ENCODE results near the gene MFAP3.
"Not testable (repeated sequence)": the region's sequence is repeated elsewhere in the genome, so short reads cannot be mapped to it uniquely, and the experiment has no call there.

The MFAP3 gene

DNA sequence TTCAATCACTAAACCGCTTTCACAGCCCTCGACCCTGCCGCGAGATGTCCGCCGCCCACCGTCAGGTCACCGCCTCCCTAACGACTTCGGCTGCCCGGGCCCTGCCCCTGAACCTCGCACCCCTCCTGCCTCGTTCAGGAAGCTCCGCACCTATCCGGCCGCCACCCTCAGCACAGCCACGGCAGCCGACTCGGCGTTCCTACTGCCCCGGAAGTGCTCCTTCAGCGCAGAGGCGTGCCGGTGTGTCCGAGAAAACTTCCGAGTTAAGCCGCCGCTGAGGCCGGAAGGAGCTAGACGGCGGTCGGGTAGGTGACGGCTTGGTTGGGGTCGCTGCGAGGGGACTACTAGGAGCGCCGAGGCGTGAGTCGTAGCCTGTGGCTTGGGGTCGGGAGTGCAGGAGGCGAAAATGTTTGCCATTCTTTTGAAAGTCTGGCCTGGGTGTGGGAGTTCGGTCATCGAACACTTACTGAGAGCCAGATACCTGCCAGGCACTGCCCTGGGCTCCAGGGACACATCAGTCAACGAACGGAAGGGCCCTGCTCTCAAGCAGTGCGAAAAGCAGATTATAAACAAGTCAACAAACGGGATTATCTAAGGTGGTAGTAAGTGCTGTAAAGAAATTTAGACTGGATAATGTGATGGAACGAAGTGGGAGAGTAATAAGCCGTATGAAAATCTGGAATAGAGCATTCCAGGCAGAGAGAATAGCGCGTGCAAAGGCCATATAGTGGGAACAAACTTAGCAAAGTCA is at the start of gene MFAP3, which contains the start of gene FAM114A2:
TSS of gene MFAP3 (plus strand) at position 261 of the 751 bp plus-strand sequence. CDS start 10,756 bp downstream, outside the sequence.
TSS of gene FAM114A2 (minus strand) at position 204 of the 751 bp plus-strand sequence. CDS start 3,957 bp downstream, outside the sequence.
- peak; percentile 87 for DNase-seq (ENCODE audit: low read depth)

DNA sequence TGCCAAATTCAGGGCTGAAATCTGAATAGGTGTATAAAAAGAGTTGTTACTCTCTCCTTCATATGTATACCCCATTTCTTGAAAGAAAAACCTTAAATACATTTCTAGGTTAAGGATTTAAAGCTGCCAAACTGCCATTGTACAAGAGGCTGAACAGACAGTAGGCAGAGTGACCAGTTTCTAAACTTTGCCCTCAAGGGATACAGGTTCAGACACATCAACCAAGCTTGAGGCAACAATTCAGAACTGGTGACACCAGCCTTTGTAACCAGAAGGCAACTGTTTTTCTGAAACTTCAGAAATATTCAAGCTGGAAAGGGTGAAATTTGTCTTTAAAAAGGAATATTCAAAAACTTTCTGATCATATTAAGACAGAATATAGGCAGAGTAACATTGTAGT is 47.6 kb upstream of the MFAP3 start:
- no peak for DNase-seq (ENCODE audit: low read depth)

DNA sequence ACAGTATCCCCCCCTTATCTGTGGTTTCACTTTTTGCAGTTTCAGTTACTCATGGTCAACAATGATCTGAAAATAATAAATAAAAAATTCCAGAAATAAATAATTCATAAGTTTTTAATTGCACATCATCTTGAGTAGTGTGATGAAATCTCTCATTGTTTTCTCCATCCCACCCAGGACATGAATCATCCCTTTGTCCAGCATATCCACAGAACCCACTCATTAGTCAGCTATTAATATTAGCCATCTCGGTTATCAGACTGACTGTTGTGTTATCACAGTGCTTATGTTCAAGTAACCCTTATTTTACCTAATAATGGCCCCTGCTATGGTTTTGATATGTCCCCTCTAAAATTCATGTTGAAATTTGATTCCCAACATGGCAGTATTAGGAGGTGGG is 40.8 kb upstream of the MFAP3 start:
- no peak for DNase-seq (ENCODE audit: low read depth)

DNA sequence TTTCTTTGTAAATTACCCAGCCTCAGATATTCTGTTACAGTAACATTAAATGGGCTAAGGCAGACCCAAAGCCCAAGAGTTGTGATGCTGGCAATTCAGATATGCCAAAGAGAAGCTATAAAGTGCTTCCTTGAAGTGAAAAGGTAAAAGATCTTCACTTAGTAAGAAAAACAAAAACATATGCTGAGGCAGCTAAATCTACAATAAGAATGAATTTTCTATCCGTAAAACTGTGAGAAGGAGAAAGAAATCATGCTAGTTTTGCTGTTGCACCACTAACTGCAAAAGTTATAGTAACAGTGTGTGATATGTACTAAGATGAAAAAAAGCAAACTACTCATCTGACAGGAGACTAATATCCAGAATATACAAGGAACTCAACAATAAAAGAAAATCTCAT is 40.0 kb upstream of the MFAP3 start:
- DNase-seq (ENCODE audit: low read depth) = no peak

DNA sequence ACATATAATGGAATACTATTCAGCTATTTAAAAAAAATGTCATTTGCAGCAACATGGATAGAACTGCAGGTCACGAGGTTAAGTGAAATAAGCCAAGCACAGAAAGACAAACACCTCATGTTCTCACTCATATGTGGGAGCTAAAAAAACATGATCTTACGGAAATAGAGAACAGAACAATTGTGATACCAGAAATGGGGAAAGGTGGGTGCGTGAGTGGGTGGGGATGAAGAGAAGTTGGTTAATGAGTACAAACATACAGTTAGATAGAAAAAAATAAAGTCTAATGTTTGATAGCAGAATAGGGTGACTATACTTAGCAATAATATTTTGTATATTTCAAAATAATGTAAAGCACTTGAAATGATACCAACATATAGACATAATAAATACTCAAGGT is 38.8 kb upstream of the MFAP3 start:
- DNase-seq (ENCODE audit: low read depth) = no peak

DNA sequence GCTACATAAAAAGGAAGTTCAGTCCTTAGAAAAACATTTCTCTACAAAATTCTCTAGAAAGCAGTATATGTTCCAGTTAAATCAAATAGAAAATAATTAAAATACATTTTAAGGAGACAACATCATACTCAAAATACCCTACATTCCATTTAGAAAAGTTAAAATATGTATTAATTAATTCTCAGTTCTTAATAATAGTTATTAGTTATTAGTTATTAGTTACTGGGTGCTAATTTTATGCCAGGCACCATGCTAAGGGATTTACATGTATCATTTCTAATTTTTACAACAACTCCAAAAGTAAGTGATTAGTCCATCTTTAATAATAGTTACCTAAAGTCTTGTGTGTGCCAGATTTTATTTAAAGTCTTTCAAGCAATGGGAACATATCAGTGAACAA is 38.1 kb upstream of the MFAP3 start:
- DNase-seq (ENCODE audit: low read depth) = no peak

DNA sequence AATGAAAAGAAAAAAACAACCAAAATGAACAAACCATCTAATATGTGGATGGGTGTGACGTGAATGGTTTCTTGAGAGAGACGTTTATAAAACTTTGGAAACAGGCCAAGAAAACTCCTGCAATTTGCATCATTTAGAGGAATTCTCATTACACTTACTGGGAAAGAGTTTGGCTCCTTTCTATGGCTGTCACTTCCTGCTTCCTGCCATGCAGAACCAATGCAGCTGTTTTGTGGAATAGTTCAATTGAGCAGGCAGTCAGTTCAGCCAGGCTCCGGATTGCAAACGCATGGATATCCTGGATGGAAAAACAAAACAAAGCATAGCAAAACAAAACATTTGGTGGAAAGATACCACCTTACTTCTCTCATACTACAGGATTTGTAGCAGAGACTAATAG is 36.7 kb upstream of the MFAP3 start:
- DNase-seq (ENCODE audit: low read depth) = no peak

DNA sequence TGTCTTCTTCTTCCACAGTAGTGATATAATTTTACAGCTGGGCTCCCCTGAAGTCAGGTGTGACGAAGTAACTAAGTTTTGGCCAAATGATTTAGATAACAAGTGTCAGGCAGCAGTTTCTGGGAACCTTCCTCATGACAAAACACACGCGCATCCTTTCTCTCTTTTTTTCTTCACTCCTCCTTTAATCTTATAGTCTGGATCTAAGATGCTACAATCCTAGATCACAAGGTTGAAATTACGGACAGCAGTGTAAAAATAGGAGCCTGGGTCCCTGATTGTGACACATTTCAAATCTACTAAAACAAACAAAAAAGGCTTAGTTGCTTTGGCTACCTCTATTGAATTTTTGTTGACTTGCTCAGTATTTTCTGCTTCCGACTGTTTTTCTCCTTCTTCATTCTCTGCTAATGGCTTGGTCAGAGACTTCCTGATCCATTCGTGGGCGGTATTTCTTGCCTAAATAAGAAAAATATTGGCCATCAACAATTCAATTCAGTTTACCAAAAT is 36.2 kb upstream of the MFAP3 start:
- no peak for DNase-seq (ENCODE audit: low read depth)

DNA sequence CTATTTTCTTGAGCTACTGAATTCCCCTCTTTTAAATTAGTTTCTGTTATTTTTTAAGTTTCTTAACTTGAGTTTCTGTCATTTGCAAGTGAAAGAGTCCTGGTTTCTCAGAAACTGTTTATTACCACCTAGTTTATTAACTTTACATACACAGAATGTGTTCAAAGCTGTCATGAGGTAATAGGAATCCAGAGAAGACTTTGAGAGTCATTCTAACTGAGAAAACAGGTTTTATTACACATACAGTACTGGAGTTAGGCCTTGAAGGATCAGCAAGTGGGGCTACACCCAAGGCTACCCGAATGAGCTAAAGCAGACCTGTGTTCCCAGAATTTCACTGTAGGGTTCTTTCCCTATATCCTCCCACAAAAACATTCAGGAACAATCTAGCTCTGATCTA is 33.1 kb upstream of the MFAP3 start:
- no peak for DNase-seq (ENCODE audit: low read depth)

DNA sequence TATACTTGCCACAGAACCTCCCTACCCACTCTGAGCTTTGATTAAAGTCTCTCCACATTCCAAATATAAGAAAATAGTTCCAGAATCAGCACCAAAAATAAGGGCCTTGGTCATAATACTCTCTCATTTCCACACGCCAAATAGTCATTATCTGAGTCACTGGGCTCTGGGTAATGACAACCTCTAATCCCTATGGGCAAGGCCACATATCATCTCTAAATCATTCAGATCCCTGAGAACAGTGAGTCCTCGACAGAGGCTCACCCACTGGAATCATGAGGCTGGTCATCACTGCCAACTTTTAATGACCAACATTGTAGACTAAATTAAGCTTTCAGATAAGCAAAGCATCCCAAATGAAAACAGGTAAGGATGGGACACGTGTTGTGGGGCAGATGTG is 28.1 kb upstream of the MFAP3 start:
- DNase-seq (ENCODE audit: low read depth) = no peak

DNA sequence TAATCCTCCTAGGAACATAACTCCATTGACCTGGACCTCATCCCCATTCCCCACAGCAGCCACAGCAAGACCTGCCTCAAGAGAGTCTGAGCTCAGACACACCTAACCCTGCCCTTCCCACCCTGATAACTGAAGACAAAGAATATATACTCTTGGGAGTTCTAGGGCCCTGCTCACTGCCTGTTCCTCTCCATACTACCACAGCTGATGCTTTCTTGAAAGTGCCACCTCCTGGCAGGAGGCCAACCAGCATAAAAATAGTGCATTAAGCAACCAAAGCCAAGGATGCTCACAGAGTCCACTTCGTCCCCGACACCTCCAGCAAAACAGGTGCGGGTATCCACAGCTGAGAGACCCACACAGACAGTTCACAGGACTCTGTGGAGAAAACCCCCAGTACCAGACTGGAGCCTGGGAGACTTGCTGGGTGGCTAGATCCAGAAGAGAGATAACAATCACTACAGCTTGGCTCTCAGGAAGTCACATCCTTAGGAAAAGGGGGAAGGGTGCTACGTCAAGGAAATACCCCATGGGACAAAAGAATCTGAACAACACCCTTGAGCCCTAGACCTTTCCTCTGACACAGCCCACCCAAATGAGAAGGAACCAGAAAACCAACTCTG is 23.6 kb upstream of the MFAP3 start:
- DNase-seq (ENCODE audit: low read depth) = no peak

DNA sequence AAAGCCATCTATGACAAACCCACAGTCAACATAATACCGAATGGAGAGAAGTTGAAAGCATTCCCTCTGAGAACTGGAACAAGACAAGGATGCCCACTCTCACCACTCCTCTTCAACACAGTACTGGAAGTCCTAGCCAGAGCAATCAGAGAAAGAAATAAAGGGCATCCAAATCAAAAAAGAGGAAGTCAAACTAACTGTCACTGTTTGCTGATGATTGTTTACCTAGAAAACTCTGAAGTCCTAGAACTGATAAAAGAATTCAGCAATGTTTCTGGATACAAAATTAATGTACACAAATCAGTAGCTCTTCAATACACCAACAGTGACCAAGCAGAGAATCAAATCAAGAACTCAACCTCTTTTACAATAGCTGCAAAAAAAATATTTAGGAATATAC is 19.8 kb upstream of the MFAP3 start:
- DNase-seq (ENCODE audit: low read depth) = not testable (repeated sequence)

DNA sequence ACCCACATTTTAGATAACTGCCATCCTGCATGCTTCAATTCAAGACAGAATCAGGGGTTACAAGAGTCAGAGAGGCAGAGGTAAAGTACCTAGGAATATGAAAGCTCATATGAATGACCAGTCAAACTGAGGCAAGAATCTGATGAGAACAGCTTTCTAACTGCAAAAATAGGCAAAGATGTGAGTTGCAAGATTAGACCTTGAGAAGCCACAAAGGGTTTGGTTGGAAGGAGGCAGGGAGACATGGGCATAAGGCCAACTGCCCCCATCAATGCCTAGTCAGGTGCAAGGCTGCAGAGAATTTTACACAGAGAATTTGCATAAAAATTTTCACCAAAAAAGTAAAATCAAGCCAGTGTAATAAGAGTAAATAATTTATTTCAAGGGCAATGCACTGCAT is 12.8 kb upstream of the MFAP3 start:
- DNase-seq (ENCODE audit: low read depth) = no peak

DNA sequence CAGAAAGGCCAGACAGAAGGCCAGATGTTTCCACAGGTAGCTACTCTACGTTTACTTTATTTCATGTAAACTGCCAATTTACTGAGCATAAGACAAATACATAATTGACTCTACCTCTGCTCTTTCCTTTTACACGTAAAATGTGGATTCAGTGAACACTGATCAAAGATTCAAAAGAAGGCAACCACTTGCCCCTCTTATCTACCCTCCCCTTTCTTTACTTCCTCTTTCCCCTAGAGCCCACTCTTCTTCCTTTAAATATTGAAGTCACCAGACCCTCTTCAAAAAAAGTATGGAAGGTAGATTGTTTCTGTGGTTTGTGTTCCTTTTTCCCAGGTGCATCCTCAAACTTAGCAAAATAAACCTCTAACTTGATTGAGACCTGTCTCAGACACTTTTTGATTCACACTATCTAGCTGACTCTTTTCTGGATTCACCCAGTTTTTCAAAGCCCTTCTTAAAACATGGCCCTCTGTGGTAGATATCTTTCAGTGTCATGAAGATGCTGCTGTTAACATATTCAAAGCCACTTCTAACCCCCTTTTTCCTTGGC is 6.8 kb upstream of the MFAP3 start:
- DNase-seq (ENCODE audit: low read depth) = no peak

DNA sequence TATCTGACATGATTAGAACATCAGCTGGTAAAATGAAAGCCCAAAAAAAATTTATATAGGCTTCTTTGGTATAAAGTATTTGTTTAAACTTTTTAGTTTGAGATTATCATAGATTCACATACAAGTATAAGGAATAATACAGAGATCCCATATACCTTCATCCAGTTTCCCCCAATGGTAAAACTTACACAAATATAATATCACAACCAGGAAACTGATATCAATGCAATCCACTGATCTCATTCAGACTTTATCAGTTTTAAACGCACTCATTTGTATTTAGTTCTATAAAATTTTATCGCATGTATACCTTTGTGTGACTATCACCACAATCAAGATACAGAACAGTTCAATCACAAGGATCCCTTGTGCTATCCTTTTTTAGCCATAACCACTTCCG is 3.8 kb upstream of the MFAP3 start:
- no peak for DNase-seq (ENCODE audit: low read depth)

DNA sequence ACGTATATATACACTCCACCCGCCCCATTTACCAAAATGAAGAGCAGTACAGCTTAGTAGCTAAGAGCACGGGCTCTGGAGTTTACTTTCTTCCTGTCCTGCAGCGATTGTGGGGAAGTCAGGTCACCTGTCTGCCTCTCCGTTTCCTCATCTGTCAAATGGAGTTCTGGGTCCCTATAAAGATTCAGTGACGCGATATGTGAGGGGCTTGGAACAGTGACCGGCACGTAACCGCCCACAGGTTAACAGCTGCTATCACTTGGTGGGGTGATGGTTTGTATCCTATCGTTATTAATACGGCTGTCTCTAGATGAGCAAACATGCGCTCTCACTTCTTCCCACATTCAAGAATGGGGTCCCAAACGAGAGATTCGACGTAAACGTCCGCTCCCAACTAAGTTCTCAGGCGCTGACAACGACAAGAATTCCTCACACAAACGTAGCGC is 483 bp upstream of the MFAP3 start:
- peak; percentile 26 for DNase-seq (ENCODE audit: low read depth)

DNA sequence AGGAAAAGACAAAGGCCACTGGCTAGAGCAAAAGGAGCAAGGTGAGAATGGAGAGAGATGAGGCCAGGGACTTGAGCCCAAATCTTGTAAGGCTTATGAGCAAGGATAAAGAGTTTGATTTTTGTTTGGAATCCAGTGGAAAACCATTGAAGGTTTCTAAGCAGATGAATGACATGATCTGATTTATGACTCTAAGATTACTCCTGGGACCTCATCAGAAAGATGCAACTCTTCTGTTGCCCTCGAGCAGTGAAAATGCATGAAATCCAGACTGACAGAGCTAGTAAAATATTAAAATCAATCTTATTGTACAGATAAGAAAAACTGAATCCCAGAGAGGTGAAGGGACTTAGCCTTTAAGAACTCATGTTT is 677 bp downstream of the MFAP3 start:
- no peak for DNase-seq (ENCODE audit: low read depth)

DNA sequence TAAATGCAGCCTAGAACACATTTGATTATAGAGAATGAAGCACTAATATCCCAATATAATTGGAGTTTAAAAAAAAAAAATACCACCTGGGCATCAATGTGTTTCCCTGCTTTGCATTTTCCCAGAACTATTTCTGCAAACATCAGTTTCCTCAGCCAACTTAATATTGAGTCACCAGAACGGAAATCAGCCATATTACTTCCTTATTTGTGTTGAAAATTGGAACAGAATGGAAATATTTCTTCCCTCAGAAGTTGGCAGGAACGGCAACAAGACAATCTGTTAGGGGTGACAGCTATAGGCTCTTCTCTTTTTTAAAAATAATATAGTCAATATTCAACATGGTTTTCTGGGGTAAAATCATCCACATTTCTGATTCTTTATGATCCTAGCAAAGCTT is 4.0 kb downstream of the MFAP3 start:
- DNase-seq (ENCODE audit: low read depth) = no peak

DNA sequence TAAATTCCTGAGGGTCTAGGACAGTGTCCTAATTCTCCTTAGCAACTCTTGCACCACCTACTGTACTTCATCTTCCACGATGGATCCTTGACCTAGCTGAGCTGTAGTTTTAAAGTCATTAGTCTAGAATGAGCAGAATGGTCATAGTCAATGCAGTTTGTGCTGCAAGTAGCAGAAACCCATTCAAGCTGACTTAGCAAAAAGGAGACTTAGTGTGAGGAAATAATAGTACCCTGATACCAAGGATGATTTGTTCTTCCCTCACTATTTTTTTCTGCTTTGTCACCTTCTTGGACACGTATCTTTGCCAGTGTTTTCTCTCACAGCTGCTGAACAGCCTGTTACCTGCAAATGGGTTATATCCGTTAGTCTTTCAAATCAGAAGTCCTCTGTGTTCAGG is 5.3 kb downstream of the MFAP3 start:
- no peak for DNase-seq (ENCODE audit: low read depth)

DNA sequence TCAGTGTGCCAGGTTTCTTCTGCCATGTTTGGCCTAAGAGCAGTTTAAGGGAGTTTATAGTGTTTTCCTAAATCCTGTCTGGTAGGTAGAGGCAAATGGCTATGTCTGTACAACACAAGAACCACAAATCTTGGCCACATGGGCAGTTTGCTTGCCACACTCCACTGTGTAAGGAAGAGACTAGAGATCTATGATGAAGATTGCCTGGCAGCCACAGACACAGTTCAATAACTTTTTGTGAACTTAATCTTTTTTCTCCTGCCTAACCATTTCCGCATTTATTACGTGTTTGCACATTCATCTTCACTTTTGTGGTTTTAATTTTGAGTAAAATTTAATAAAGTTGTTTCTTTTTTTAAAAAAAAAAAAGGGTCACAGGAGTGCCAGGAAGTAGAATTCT is 5.8 kb downstream of the MFAP3 start:
- DNase-seq (ENCODE audit: low read depth) = no peak

DNA sequence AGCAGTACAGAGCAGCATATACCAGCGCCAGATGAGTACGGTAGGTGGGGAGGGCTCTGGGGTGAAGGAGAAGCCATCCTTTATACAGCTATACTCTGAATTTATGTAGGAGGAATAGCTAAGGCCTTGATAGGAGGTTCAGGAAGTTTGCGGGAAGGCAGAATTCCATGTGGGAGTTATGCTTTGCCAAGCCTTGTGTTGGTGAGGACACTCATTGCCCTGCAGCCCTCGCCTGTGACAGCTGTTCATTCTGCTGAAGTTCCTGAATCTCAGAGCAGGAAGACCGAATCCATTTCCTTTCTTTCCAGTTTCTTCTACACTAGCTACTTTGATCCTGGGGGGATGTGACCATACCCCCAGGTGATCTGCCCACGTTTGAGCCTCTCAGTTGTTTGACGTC is 7.7 kb downstream of the MFAP3 start:
- no peak for DNase-seq (ENCODE audit: low read depth)

DNA sequence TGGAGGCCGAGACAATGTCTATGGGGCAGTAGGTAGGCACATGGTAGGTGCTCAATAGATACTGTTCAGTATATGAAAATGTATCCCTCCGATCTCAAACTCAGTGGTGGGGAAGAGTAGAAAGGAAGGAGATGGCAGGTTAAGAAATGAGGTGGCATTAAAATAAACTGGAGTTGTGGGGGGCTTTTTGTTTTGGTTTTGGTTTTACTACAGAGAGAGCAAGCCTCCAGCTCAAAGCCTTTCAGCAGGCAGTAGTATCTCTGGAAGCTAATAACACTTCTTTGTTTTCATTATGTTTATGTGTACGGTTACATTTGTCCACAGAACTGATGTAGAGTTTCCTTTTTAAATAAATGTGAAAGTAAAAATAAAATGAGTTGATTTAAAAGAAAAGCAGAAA is 8.6 kb downstream of the MFAP3 start:
- no peak for DNase-seq (ENCODE audit: low read depth)

DNA sequence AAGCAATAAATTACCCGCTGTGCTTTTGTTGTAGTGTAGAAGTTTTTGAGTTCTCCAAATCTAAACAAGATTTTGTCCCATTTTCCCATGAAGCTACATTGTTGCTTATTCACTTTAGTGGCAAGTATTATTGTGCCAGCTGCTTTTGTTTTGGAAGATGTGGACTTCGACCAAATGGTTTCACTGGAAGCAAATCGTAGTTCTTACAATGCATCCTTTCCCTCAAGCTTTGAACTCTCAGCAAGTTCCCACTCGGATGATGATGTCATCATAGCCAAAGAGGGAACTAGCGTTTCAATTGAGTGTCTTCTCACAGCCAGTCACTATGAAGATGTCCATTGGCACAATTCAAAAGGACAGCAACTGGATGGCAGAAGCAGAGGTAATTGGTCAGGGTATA is 10.9 kb downstream of the MFAP3 start:
- no peak for DNase-seq (ENCODE audit: low read depth)

Data from activated T-cell treated with anti-CD3 and anti-CD28 coated beads for 24 hours (primary cell).